ENCODE measurements around the gene CAT.

CAT gene

DNA sequence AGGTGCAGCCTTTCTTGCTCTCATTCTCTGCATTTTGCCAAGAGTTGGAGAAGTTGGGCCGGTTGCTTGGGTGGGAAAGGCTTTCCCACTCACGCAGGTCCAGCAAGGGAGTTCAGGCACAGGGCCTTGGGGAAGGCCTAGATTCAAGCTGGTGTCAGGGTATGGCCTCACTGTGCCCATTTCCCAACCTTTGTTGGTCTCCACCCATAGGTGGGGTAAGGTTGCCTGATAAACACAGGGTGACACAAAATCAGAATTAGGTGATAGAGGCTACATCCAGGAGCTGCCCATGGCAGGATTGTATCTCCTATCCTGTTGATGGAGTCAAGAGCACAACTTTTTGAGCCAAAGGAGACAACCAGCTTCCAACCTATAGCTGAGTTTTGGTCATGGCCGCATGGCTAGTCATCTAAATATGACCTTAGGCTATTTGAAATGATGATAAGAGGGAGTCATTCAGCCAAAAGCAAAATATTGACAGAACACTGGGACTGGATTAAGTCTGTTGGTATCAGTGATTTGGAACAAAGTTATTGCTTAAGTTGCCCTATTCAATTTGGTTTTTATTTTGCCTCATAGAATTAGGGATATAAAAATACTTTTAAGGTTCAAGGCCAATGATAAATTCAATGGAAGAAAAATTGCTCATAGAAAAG is 20.9 kb downstream of the CAT start:
- DNase-seq (ENCODE audit: low read depth): no peak

DNA sequence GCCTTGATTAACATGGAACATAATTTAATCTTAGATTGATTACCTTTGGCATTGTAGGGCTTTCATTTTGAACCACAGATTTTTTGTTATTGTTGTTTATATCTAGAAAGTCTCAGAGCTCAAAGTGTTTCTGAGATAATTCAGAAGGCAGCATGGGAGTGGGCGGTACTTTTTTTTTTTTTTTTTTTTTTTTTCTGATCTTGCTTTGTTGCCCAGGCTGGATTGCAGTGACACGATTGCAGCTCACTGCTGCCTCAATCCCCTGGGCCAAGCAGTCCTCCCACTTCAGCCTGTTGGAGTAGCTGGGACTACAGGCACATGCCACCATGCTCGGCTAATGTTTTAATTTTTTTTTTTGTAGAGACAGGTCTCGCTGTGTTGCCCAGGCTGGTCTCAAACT is 21.5 kb downstream of the CAT start:
- DNase-seq (ENCODE audit: low read depth): no peak

DNA sequence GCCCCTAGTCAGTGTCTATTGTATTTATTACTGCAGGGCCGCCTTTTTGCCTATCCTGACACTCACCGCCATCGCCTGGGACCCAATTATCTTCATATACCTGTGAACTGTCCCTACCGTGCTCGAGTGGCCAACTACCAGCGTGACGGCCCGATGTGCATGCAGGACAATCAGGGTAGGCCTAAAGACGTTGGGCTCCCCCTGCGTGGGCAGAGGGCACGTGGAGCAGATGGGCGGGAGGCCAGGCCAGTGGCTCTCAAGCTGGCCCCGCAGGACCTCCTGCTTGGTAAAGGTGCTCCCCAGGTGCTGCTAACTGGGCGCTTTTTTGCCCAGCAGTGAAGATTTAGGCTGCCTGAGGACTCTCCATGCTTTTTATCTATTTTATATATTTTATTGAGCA is 22.5 kb downstream of the CAT start:
- no peak for DNase-seq (ENCODE audit: low read depth)

DNA sequence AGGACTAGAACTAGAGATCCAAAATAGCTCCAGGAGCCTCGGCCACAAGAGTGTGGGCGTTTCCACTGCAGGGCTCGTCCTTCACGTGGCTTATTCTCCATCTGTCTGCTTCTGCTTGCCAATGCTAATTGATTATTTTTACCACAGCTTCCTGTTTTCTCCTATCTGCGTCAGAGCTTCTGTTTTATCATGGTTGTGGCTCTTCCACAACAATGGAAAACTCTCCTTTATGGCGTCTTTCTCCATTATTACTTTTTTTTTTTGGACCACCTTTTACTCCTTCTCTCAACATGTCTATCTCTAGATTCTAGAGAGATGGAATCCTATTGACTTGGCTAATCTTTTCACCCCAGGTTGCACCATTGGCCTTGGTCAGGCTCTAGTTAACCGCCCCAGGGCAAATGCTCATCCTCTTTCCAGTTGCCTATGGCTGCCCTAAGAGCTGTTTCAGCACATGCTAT is 25.9 kb downstream of the CAT start:
- no peak for DNase-seq (ENCODE audit: low read depth)

GRCh38 chr11:34466802-34467488 is 28.2 kb downstream of the CAT start:
- no peak for DNase-seq (ENCODE audit: low read depth)

GRCh38 chr11:34468209-34468841 is 29.6 kb downstream of the CAT start:
- peak; percentile 43 for DNase-seq (ENCODE audit: low read depth)

DNA sequence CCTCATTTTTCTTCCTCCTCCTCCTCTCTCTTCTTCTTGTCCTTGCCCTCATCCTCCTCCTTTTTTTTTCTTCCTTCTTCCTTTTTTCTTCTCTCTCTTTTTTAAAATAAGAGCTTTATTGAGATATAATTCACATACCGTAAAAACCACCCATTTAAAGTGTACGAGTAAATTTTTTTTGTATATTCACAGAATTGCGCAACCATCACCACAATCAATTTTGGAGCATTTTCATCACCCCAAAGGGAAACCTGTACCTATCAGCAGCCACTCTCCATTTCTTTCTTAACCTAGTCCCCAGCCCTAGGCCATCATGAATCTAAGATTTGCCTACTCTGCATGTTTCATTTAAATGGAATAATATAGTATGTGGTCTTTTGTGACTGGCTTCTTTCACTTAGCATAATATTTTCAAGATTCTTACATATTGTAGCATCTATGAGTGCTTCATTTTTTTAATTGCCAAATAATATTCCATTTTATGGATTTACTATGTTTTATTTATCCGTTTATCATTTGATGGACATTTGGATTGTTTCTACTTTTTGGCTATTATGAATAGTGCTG is 35.0 kb downstream of the CAT start:
- DNase-seq (ENCODE audit: low read depth): no peak

- no peak for DNase-seq (ENCODE audit: low read depth)
These were observed 36.9 kb downstream of the CAT start for GRCh38 chr11:34475656-34476055.

DNA sequence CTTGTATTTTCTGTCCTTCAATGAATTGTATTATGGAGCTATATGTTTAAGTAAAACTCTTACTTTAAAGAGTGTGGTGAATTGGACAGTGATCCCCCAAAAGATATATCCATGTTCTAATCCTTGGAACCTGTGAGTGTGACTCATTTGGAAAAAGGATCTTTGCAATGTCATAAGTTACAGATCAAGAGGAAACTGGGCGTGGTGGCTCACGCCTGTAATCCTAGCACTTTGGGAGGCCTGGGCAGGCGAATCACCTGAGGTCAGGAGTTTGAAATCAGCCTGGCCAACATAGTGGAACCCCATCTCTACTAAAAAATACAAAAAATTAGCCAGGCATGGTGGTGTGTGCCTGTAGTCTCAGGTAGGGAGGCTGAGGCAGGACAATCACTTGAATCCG is 38.1 kb downstream of the CAT start:
- no peak for DNase-seq (ENCODE audit: low read depth)

DNA sequence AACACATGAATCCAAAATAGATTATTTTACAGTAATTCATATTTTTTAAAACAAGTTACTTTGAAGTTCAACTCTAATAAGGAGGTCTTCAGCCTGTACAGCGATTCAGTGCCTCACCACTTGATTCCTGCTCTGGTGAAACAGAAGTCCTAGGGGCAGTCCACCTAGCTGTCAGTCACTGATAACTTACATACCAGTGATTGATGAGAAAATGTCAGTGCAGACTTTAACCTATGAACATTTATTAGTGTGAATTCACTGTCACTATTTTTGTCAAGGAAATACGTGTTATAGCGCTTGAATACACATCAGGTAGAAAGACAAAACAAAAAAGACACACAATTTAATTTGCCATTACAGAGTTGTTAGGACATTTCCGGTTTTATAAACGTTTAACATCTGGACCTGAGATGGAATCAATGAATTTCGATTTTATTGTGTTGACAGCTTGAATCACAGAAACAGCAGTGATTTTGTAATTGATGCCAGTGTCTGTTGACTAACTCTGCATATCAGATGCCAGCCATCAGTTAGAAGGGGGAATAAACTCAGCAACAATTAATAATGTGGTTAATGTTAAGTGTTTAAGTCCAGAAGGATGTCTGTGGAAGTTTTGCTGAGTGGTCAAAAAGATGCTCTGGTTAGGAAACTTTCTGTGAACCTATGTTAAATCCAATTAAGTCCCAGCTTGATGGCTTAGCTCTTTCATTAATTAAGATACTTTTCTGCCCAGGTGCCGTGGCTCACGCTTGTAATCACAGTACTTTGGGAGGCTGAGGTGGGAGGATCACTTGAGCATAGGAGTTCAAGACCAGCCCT is 40.3 kb downstream of the CAT start:
- DNase-seq (ENCODE audit: low read depth): no peak

- peak; percentile 34 for DNase-seq (ENCODE audit: low read depth)
These were observed 41.6 kb downstream of the CAT start for GRCh38 chr11:34480314-34480713.

DNA sequence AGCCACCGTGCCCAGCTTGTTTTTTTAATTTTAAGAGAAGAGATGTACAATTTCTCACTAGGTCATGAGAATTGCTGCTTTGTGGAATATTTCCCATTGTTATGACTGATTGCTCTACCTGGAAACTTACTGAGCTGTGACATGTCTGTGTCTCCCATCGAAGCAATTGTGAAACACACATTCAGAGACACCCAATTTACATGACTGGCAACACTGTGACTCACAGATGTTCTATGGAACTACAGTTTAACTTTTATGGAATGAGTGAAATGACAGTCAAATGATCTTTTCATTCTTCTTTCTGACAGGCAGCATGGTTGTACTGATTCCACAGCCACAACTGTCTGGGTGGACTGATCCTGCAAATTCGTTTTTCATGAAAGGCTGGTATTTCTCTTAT is 42.6 kb downstream of the CAT start:
- DNase-seq (ENCODE audit: low read depth): peak; percentile 6

DNA sequence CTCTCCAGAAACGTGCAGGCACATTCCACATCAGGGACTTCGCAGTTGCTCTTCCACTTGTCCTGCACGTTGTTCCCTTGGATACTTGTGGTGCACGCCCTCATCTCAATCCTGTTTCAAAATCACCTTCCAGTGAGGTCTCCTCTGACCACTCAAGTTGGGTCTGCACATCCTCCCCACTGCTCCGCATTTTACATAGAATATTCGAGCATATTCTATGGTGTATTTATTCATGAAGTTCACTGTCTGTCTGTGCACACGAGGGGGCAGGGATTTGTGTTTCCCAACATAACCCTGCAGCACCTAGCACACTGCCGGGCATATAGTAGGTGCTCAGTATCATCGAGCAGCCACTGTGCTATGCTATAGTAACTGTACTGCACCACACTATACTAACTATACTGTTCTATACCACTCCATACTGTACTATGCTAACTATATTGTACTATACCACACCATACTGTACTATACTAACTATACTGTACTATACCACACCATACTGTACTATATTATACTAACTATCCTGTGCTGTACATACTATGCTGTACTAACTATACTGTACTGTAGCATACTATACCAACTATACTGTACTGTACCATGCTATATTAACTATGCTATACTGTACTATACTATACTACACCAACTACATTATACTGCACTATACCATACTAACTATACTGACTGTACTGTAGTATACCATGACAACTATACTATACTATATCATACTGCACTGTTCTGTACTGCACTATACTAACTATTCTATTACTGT is 44.6 kb downstream of the CAT start:
- no peak for DNase-seq (ENCODE audit: low read depth)

DNA sequence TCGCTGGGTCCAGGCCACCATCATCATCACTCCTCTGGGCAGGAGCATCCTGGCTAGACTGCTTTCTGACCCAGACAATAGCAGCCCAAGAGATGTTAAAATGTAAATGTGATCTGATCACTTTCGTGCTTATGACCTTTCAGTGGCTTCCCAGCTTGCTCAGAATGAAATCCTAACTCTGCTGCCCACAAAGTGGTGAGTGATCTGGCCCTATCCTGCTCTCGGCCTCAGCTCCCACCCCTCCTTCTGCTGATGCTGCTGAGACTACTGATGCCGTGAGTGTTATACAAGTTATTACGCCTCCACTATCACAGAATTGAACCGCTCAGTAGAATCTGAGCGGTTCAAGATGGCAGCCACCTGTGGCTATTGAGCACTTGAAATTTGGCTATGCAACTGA is 48.7 kb downstream of the CAT start:
- DNase-seq (ENCODE audit: low read depth): no peak

DNA sequence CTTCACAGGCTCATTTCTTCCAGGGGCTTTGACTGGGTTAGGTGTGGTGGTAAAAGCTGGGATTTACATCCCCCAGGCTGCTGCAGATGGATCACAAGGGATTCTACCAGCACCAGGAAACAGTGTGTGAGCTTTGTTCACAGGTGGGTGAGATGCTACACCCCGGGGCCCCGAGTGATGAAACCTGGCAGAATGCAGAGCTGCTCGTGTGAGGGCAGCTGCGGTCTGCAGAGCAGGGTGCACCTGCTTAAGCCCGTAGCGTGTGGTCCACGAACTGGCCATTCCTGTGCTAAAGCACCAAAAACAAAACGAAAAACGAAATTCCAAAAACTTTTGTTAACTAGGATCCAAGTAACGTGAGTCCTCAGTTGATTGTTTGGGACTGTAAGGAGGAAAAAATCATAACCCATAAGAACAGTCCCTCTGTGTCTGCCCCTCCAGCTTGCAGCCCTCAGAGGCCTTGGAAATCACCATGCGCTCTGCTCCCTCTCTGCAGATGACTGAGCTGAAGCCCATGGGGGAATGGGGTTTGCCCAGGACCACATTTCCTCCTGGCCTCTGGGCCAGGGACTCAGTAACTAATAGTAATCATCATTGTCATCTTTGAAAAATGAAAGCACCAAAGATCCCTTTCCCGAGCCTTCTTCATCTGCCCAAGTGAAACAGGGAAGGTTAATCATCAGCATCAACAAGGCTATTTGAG is 50.3 kb downstream of the CAT start:
- no peak for DNase-seq (ENCODE audit: low read depth)

DNA sequence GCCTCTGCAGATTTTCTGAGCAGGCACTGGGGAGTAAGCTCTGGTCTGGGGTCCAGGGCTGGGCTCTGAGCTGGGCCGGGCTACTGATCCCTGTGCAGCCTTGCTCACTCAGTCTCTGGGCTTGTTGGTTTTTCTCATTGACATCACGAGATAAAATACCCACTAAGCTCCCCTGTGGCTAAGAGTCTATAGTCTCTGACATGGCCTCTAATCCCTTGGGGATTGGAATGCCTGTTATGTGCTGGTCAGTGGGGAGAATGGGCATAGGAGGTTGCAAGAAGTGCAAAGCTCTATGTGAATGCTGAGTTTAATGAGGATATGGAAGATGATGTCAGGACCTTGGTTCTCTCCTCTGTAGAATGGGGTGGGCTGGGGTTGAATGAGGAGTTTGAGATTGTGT is 51.6 kb downstream of the CAT start:
- DNase-seq (ENCODE audit: low read depth): peak; percentile 29

DNA sequence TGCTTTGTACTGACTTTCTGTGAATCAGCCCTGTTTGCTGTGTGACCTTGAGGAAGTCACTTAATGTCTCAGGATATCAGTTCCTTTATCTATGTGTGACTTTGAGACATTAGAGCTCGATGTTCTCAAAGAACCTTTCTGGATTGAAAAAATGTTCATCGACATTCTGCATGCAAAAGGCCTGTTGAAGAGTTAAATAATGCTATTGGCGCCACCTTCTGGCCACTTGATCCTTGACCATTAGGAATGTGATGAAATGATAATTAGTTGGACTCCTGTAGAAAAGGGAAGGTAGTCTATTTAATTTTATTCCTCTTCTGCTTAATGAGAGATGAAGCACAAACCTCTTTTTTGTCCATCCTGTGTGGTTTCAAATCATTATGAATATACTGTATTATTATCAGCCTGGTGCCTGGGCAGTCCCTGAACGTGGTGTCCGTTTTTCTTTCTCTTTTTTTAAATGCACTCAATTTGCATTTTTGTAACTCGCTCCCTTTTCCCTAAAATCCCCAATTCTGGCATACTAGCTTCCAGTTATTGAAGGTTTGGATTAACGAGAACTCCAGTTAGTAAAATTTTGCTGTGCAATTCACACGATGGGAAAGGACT is 54.2 kb downstream of the CAT start:
- peak; percentile 58 for DNase-seq (ENCODE audit: low read depth)

DNA sequence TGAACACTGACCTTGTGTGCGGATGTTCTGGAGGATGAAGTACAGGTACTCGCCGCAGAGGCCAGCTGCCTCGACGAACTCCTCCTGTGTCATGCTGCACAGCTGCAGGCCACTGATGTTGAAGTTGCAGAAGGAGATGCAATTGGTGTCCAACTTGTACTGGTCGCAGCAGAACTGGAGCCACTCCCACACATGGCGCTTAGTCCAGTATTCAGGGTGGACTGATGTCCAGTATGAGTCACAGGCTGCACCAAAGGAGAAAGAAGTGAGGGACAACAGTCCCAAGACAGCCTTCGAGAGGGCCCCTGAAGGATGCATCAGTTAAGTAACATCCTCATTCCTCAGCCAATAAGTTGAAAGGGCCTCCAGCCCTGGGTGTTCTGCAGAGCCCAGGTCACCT is 54.7 kb downstream of the CAT start:
- DNase-seq (ENCODE audit: low read depth): no peak

- DNase-seq (ENCODE audit: low read depth): no peak
These were observed 55.3 kb downstream of the CAT start for GRCh38 chr11:34493926-34494595.

- no peak for DNase-seq (ENCODE audit: low read depth)
These were observed 56.5 kb downstream of the CAT start for GRCh38 chr11:34495239-34495723.

All from amniotic epithelial cell (primary cell).